GM12878 (cell line): ENCODE measurements around the gene HSF4. TPM values are rescaled to one million over a fixed set of nuclear protein-coding genes. Genes with fewer than 3 reads are reported as not detected.

Experiments used
- ATAC-seq: fragments of 200-7000 bp; cut with Tn5 transposase; 3 replicates; pipeline ENCODE4 v1.9.1; 2020; ENCODE audit warnings: mild to moderate bottlenecking, moderate library complexity
- BruUV-seq: library from RNA; stranded (reverse); fragments of 400-500 nt; replicated peaks from 2 replicates; lab custom pipeline; 2021; lab: Mats Ljungman, UMichigan
- CTCF ChIA-PET: fragments of 300-600 bp; sonication (Branson Sonifier 250); formaldehyde crosslinking; extraction: SDS; loops from one replicate; lab custom pipeline; 2021; ENCODE audit warnings: inconsistent platforms; lab: Yijun Ruan, JAX
- POLR2A ChIA-PET: fragments of 350-600 bp; formaldehyde crosslinking; extraction: SDS; loops from one replicate; lab custom pipeline; 2021; ENCODE audit warnings: inconsistent platforms; lab: Charles Lee
- RAD21 ChIA-PET: fragments of 300-600 bp; sonication (Branson Sonifier 250); formaldehyde crosslinking; loops from one replicate; lab custom pipeline; 2023; ENCODE audit warnings: antibody characterized with exemption; ENCODE audit not compliant: unreplicated experiment; lab: Charles Lee
- SMC1A ChIA-PET: fragments of 300-600 bp; sonication (Branson Sonifier 250); formaldehyde crosslinking; loops from one replicate; lab custom pipeline; 2023; ENCODE audit not compliant: unreplicated experiment, uncharacterized antibody; lab: Charles Lee
- DNase-seq: peaks from one replicate; pipeline ENCODE4 v3.0.0-alpha.2; 2011; ENCODE audit warnings: low read depth, low spot score
- FAIRE-seq: peaks from 3 replicates; lab custom pipeline; 2011; peaks lifted over from hg19 to GRCh38; lab: Jason Lieb, UNC
- H2AFZ ChIP-seq: 2 replicates; pipeline ENCODE4 v1.6.0; 2011; ENCODE audit warnings: low read depth, low read length, control low read depth; ENCODE audit not compliant: control insufficient read depth
- H3K27ac ChIP-seq: 2 replicates; pipeline ENCODE4 v1.5.1; 2011; ENCODE audit warnings: control low read depth; ENCODE audit not compliant: control insufficient read depth, insufficient read depth
- H3K27me3 ChIP-seq, 2 experiments: replicated peaks in 1 of 2; 2 replicates each; pipeline versions ENCODE4 v1.6.0 to v1.6.1; 2011; ENCODE audit warnings: low read length in 1 of 2; ENCODE audit not compliant: control insufficient read depth in 2 of 2, insufficient read depth in 2 of 2
- H3K36me3 ChIP-seq, 2 experiments: 2 replicates each; pipeline ENCODE4 v1.5.1; 2011; ENCODE audit warnings: low read length in 1 of 2; ENCODE audit not compliant: control insufficient read depth in 2 of 2, insufficient read depth in 2 of 2
- H3K4me1 ChIP-seq: 2 replicates; pipeline ENCODE4 v1.6.1; 2011; ENCODE audit warnings: mild to moderate bottlenecking, low read length, moderate library complexity, mixed read lengths; ENCODE audit not compliant: control insufficient read depth, insufficient read depth
- H3K4me2 ChIP-seq: 2 replicates; pipeline ENCODE4 v1.6.0; 2011; ENCODE audit warnings: control low read depth; ENCODE audit not compliant: control insufficient read depth, insufficient read depth
- H3K4me3 ChIP-seq: fragments of 200-600 bp; sonication (generic); 2 replicates; pipeline ENCODE4 v1.5.1; 2016
- H3K79me2 ChIP-seq: 2 replicates; pipeline ENCODE4 v1.6.0; 2011; ENCODE audit warnings: low read length; ENCODE audit not compliant: control insufficient read depth, insufficient read depth
- H3K9ac ChIP-seq: 2 replicates; pipeline ENCODE4 v1.8.0; 2011; ENCODE audit warnings: low read length, control low read depth, mixed read lengths; ENCODE audit not compliant: control insufficient read depth, insufficient read depth
- H3K9me3 ChIP-seq: replicated peaks from 3 replicates; pipeline ENCODE4 v1.5.1; 2011; ENCODE audit warnings: mild to moderate bottlenecking, low read length; ENCODE audit not compliant: control insufficient read depth, insufficient read depth
- H4K20me1 ChIP-seq: 2 replicates; pipeline ENCODE4 v1.6.0; 2011; ENCODE audit not compliant: control insufficient read depth, insufficient read depth
- ATF3 ChIP-seq: IDR thresholded peaks from 2 replicates; pipeline ENCODE4 v1.6.1; 2011; ENCODE audit warnings: low read depth, mild to moderate bottlenecking, low read length, moderate library complexity, borderline replicate concordance; ENCODE audit errors: extremely low read depth
- CBFB ChIP-seq: IDR thresholded peaks from 2 replicates; pipeline ENCODE4 v1.6.1; 2016; ENCODE audit warnings: antibody characterized with exemption, low read depth
- CHD1 ChIP-seq: IDR thresholded peaks from 2 replicates; pipeline ENCODE4 v1.6.1; 2012; ENCODE audit warnings: low read depth, low read length, improper control_type of control experiment
- ELK1 ChIP-seq: IDR thresholded peaks from 2 replicates; pipeline ENCODE4 v1.6.1; 2012; ENCODE audit warnings: low read depth, low read length, improper control_type of control experiment
- NFYA ChIP-seq: IDR thresholded peaks from 2 replicates; pipeline ENCODE4 v1.6.1; 2011; ENCODE audit warnings: low read depth, mild to moderate bottlenecking, low read length, improper control_type of control experiment, borderline replicate concordance
- SUPT20H ChIP-seq: IDR thresholded peaks from 2 replicates; pipeline ENCODE4 v1.6.1; 2011; ENCODE audit warnings: low read depth, mild to moderate bottlenecking, low read length, moderate library complexity, borderline replicate concordance; ENCODE audit not compliant: control insufficient read depth
- TCF3 ChIP-seq: IDR thresholded peaks from 2 replicates; pipeline ENCODE4 v1.6.1; 2012; ENCODE audit warnings: low read depth, mild to moderate bottlenecking, low read length, borderline replicate concordance; ENCODE audit not compliant: insufficient read depth
- WGBS: methylation state at CpG from one replicate; pipeline ENCODE4 v1.1.6; 2016; ENCODE audit warnings: low lambda C conversion rate; ENCODE audit not compliant: insufficient replicate concordance, insufficient coverage; ENCODE audit errors: missing lambda C conversion rate; 5-methylcytosine and 5-hydroxymethylcytosine counted together
- in situ Hi-C: fragments of 300-500 bp; cut with MboI; formaldehyde crosslinking; loops from 9 replicates; pipeline ENCODE4 v1.14.3; 2018; ENCODE audit warnings: mixed read lengths
- intact Hi-C: fragments of 100-400 bp; cut with micrococcal nuclease; formaldehyde crosslinking; loops from one replicate; pipeline ENCODE4 v1.14.2; 2022; ENCODE audit not compliant: unreplicated experiment
- polyA plus RNA-seq, 11 experiments: library from polyadenylated mRNA; depleted of rRNA in 4 of 11; unstranded in 6 of 11; stranded (reverse) in 5 of 11; fragments of >200 nt; fragmentation: Nextera tagmentation in 4 of 11; fragmentation: Illumina TruSeq in 1 of 11; extraction: Ambion mirVana in 4 of 11; extraction: Trizol in 1 of 11; gene quantifications; 1 replicate in 1 of 11; 2 replicates in 10 of 11; pipeline versions ENCODE4 v1.2.1 to v1.2.3, GENCODE V29; 2011 to 2016; ENCODE audit warnings: inconsistent platforms in 2 of 11, missing spikeins in 2 of 11, low read depth in 1 of 11
- total RNA-seq, 4 experiments: library from RNA; depleted of rRNA in 3 of 4; stranded (reverse); fragments of >200 nt in 3 of 4; fragmentation: Illumina TruSeq in 1 of 4; extraction: Trizol in 1 of 4; gene quantifications; 2 replicates each; pipeline versions ENCODE4 v1.2.1 to v1.2.3, GENCODE V29; 2013 to 2021

The HSF4 gene
- total and polyA plus RNA-seq, 10 of the 15 experiments (the other 5 are each of a cell fraction or from before 2014, with no cell fraction given): 0.31 to 9.9 (median 2.6) TPM; not detected in 1

- H3K4me2 ChIP-seq: no peak overlapping the region
- no TSS peak for BruUV-seq
- no peak overlapping the region for H3K9ac ChIP-seq
- in situ Hi-C loops: no loop called here
- ChIA-PET CTCF (no interaction called here), POLR2A (interaction anchor here (1.1 kb wide), 1 partner anchor 11 kb away, joined by 4 read pairs; the partner anchor contains the start of gene TMEM208), SMC1A (no interaction called here), RAD21 (no interaction called here)
- H3K36me3 ChIP-seq: no peaks in the 10 kb centered on the region
- H3K4me1 ChIP-seq: no peaks in the 10 kb centered on the region
- H3K9me3 ChIP-seq: no peaks in the 10 kb centered on the region
- DNase-seq (no peak), ATAC-seq (no peak), FAIRE-seq (no peak)
- no peak for TF ChIP-seq ELK1
- no peak for TF ChIP-seq TCF3
- TF ChIP-seq CHD1: no peak
- no peak for TF ChIP-seq CBFB
- TF ChIP-seq ATF3: no peak
- no peak for TF ChIP-seq SUPT20H
- no peak for TF ChIP-seq NFYA
- H3K4me3 ChIP-seq: no peak overlapping the region
- H2AFZ ChIP-seq: no peak overlapping the region
- H3K27me3 ChIP-seq: no peaks in the 10 kb centered on the region
- WGBS: 28% methylated on average over 5 of the region's 5 CpGs
- no peak overlapping the region for H3K27ac ChIP-seq
- H4K20me1 ChIP-seq: no peaks in the 10 kb centered on the region
- H3K79me2 ChIP-seq: no peaks in the 10 kb centered on the region
- intact Hi-C loops: no loop called here
Measured at GRCh38 chr16:67215706-67216105, 51.2 kb downstream of the HSF4 start.
